Epithelial cell of esophagus (primary cell): ENCODE measurements around the gene SLC6A13.

ENCODE experiments used
- DNase-seq: peaks from one replicate; pipeline ENCODE4 v3.0.0; 2010; ENCODE audit warnings: low read depth
- H3K4me3 ChIP-seq: 2 replicates; pipeline ENCODE4 v1.5.1; 2011; ENCODE audit warnings: mild to moderate bottlenecking, low read length, control low read depth
- TF ChIP-seq, protein P1 (sequence below): IDR thresholded peaks from 2 replicates; pipeline ENCODE4 v1.5.1; 2011; ENCODE audit warnings: low read depth, mild to moderate bottlenecking, low read length, control low read depth, inconsistent platforms; ENCODE audit not compliant: insufficient read depth; ENCODE audit errors: missing control alignments

SLC6A13 gene

DNA sequence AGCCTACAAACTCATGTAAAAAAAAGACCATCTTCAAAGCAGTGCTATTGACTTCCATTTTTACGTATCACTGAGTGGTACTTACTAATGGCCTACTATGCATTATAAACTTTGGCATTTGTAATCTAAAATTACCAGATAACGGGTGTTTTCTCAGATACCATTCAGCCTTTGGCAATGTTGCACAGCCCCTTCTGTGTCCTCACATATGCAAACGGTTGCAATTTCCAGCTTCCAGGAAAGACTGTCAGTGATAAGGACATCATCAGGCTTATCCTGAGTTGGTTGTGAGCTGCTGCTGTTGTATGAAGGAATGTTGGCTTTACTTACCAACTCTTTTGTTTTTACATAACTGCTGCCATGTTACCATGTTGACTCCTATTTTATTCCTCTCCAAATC, 1.6 kb upstream of the SLC6A13 start:
- TF ChIP-seq, protein P1, sequence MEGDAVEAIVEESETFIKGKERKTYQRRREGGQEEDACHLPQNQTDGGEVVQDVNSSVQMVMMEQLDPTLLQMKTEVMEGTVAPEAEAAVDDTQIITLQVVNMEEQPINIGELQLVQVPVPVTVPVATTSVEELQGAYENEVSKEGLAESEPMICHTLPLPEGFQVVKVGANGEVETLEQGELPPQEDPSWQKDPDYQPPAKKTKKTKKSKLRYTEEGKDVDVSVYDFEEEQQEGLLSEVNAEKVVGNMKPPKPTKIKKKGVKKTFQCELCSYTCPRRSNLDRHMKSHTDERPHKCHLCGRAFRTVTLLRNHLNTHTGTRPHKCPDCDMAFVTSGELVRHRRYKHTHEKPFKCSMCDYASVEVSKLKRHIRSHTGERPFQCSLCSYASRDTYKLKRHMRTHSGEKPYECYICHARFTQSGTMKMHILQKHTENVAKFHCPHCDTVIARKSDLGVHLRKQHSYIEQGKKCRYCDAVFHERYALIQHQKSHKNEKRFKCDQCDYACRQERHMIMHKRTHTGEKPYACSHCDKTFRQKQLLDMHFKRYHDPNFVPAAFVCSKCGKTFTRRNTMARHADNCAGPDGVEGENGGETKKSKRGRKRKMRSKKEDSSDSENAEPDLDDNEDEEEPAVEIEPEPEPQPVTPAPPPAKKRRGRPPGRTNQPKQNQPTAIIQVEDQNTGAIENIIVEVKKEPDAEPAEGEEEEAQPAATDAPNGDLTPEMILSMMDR, result no peak
- DNase-seq, result no peak
- H3K4me3 ChIP-seq, result no peak overlapping the region

DNA sequence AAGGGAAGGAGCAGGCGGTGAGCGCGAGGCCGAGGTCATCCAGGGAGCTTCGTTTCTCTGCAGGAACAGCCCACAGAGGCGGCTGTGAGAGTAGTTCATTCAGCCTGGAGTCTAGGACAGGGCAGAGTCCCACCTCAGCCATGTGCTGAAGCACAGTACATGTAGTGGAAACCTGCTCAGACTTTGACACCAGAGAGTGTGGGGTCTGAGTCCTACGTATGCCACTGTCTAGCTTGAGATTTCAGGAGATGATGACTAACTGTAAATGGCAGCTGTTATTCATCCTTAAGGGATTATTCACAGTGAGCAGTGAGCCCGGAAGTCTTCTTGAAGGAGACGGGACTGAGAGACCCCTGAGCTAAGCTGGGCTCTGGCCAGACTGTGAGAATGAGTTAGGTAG, 938 bp upstream of the SLC6A13 start:
- peak; percentile 30 for DNase-seq
- TF ChIP-seq, protein P1, result no peak

DNA sequence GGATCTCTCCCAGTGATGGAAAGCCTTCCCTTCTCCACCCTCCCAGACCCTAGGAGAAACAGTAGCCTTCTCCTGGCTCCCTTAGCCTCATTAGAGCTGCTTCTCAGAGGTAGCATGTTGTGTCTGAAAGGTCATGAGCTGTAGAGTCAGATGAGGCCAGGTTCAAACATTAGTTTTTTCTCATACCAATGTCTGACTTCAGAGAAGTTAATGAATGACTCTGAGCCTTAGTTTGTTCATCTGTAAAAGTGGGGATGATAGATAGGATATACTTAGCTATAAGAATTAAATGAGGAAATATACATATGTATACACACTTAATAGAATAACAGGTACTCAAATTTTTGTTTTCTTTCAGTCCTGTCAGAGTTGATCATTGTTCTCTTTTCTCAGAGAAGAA, 523 bp downstream of the SLC6A13 start:
- DNase-seq, result no peak
- TF ChIP-seq, protein P1, result no peak
- H3K4me3 ChIP-seq, result no peak overlapping the region

More for the DNA sequence above, 938 bp upstream of the SLC6A13 start:
- H3K4me3 ChIP-seq, result no peak overlapping the region

DNA sequence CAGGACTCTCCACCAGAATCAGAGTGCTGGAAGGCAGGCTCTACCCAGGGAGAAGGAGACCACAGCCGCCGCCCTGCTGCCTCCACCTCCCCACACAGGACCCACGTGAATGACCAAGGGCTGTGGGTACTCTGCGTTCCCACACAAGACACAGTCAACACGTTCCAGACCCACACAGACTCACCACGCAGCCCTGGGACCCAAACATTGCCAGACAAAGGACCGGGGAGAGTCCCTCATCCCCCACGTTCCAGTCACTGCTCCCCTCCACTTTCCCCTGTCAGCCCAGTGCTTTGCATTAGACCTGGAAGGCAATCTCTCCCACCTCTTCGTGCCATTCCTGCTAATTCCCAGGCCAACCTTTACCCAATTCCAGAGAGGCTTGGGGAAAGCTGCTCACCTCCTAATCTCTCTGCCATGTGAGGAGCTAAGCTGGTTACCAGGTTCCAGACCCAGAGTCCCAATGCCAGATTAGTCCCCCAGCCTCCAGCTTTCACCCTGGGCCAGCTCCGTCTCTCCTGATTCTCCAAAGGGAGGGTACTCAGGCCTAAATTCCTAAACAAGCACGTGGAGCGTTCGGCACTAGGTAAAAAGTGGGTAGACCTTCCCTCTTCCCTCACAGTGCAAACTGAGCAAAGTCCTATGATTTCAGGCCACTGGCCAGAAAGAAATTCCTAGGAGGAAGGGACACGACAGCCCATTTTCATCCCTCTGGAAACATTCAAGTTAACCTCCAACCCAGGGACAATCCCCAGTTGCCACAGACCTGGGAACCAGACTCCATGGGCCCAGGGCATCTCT, 4.9 kb downstream of the SLC6A13 start:
- no peak for DNase-seq
- TF ChIP-seq, protein P1, result no peak
- H3K4me3 ChIP-seq, result no peak overlapping the region

DNA sequence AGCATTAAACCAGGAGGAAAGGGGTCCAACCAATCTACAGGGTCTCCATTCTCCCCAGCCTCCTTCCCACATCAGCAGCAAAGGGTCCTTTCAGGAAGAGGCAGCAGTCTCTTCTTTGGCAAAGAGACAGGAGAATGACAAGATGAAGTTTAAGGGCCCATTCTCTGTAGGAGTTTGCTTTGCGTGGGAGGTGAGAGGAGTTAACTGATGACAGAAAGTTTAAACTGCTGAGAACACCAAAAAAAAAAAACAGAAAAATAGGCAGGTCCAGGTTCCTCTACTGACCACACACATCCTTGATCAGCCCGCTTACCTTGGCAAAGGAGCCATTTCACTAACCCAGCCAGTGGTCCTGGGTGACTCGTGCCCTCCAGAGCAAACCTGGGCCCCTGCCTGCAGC, 5.7 kb downstream of the SLC6A13 start:
- TF ChIP-seq, protein P1, result no peak
- no peak overlapping the region for H3K4me3 ChIP-seq
- DNase-seq, result no peak

DNA sequence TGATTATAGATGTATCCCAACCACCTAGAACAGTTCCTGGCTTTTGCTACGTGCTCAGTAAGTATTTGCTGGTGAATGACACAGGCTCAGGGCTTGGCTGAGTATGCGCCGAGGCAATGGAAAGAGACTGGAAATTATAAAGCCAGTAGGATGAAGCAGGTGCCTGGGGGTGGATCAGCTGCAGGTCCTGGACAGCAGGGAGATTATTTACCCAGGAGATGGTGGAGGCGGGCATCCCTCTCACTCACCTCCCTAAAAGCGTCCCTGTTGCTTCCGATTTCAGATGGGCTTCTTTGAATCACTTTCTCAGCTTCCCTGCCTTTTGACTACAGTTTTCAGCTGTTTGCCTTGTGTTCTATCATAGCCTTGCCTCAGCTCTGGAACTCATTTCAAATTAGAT, 6.4 kb downstream of the SLC6A13 start:
- H3K4me3 ChIP-seq, result no peak overlapping the region
- no peak for DNase-seq
- TF ChIP-seq, protein P1, result no peak

DNA sequence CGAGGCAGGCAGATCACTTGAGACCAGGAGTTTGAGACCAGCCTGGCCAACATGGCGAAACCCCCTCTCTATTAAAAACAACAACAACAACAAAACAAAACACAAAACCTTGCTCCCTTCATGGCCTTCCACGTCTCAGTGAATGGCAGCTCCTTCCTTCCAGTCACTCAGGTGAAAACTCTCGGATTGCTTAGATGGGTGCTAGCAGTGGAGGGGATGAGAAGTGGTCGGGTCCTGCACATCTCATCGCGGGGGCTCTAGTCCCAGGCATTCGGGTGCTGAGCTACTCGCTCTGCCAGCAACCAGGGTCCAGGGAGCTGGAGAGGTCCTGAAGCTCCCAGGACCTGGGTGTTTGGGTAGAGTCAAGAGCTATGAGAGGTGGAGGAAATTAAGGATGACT, 7.7 kb downstream of the SLC6A13 start:
- TF ChIP-seq, protein P1, result no peak
- no peak overlapping the region for H3K4me3 ChIP-seq
- no peak for DNase-seq
